Mucosa of descending colon (tissue), 3 donors: Measurements from ENCODE around the gene SYP. TPM values are rescaled to one million over a fixed set of nuclear protein-coding genes. Genes with fewer than 3 reads are reported as not detected.
A peak's percentile ranks its signal among the peaks of the same experiment; 100 is the strongest.

ENCODE experiments used
- ATAC-seq: fragments of 200-7000 bp; cut with Tn5 transposase; one replicate; pipeline ENCODE4 v1.9.1; 2020; ENCODE audit warnings: mild to moderate bottlenecking, moderate library complexity
- DNase-seq, 3 donors: peaks; one replicate each; pipeline ENCODE4 v3.0.0-alpha.2; 2020
- H3K36me3 ChIP-seq: fragments of 200-600 bp; one replicate; pipeline ENCODE4 v1.8.0; 2021; ENCODE audit warnings: low read depth, mild to moderate bottlenecking
- H3K4me1 ChIP-seq: fragments of 200-600 bp; one replicate; pipeline ENCODE4 v1.8.0; 2021; ENCODE audit warnings: low read depth, mild to moderate bottlenecking
- H3K4me3 ChIP-seq: fragments of 200-600 bp; one replicate; pipeline ENCODE4 v1.8.0; 2021; ENCODE audit warnings: mild to moderate bottlenecking
- H3K9me3 ChIP-seq: fragments of 200-600 bp; one replicate; pipeline ENCODE4 v1.8.0; 2021; ENCODE audit warnings: mild to moderate bottlenecking
- intact Hi-C, 2 donors: fragments of 100-400 bp; cut with DNase I in 1 of 2; cut with micrococcal nuclease in 1 of 2; formaldehyde crosslinking; loops; one replicate each; pipeline versions ENCODE4 v1.11.0 to v1.11.1; 2022; cut with DNase I, micrococcal nuclease
- total RNA-seq, 3 donors: library from RNA; stranded (reverse); fragmentation: NEBNext Ultra II Directional in 2 of 3; extraction: Animal tissue kit (Norgen Biotek cat#: 25700) in 2 of 3; gene quantifications; one replicate each; pipeline versions ENCODE4 v1.2.1 to v1.2.4, GENCODE V29; 2021 to 2023
- TF ChIP-seq, protein P1 (sequence below): fragments of 200-600 bp; IDR thresholded peaks from one replicate; pipeline ENCODE4 v1.8.0; 2022; ENCODE audit warnings: antibody characterized with exemption, mild to moderate bottlenecking
- donor health status: DM: no; HTN: no; CAD: no; lungs with moderate emphysema.
- donor health status: DM: no; HTN: no; CAD: no.
- donor health status: DM: no; HTN: yes; CAD: no.

The SYP gene
- total RNA-seq, 3 donors from 2014 or later = 4.9 to 14.5 (median 12.2) TPM

DNA sequence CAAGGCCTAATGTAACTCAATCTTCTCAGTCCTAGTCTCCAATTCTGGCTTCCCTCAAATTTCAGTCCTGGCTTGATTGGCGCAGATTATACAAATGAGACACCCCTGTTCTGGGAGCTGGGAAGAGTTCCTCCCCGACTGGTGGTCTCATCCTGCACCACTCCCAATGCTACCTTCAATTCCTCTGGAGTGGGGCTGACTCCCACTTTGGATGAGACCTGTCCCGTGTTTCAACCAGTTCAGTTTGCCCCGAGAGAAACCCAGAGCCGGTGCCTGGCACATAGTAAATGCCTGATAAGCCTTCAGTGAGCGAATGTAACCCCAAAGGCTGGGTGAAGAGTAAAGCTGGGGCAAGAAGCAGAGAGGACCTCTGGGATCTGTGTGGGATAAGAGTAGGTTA is 4.0 kb upstream of the SYP start:
- intact Hi-C loops = no loop called here
- no peaks in the 10 kb centered on the region for H3K4me1 ChIP-seq
- H3K9me3 ChIP-seq = no peaks in the 10 kb centered on the region
- no peak for DNase-seq
- H3K36me3 ChIP-seq = no peaks in the 10 kb centered on the region
- TF ChIP-seq, protein P1, sequence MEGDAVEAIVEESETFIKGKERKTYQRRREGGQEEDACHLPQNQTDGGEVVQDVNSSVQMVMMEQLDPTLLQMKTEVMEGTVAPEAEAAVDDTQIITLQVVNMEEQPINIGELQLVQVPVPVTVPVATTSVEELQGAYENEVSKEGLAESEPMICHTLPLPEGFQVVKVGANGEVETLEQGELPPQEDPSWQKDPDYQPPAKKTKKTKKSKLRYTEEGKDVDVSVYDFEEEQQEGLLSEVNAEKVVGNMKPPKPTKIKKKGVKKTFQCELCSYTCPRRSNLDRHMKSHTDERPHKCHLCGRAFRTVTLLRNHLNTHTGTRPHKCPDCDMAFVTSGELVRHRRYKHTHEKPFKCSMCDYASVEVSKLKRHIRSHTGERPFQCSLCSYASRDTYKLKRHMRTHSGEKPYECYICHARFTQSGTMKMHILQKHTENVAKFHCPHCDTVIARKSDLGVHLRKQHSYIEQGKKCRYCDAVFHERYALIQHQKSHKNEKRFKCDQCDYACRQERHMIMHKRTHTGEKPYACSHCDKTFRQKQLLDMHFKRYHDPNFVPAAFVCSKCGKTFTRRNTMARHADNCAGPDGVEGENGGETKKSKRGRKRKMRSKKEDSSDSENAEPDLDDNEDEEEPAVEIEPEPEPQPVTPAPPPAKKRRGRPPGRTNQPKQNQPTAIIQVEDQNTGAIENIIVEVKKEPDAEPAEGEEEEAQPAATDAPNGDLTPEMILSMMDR = no peak
- no peak for ATAC-seq
- H3K4me3 ChIP-seq = no peak overlapping the region

DNA sequence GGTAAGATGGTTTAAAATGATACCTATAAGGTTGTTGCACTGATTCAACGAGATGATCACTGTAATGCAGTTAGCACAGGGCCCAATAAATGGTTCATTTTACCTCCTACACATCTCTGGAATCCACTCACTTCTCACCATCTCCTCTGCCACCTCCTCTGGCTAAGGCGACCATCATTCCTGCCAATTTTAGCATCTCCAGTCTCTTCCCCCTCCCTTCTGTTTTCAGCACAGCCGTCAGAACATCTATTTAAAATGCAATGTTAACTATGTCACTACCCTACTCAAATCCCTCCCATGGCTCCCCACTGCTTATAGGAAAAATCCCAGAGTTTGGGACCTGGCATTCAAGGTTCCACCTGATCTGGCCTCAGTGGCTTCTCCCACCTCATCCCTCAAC is 3.5 kb upstream of the SYP start:
- DNase-seq (no peak), ATAC-seq (no peak)
- Histone ChIP-seq H3K36me3 (no peaks in the 10 kb centered on the region), H3K4me1 (no peaks in the 10 kb centered on the region), H3K9me3 (no peaks in the 10 kb centered on the region), H3K4me3 (no peak overlapping the region)
- intact Hi-C loops = no loop called here
- TF ChIP-seq, protein P1 = no peak

DNA sequence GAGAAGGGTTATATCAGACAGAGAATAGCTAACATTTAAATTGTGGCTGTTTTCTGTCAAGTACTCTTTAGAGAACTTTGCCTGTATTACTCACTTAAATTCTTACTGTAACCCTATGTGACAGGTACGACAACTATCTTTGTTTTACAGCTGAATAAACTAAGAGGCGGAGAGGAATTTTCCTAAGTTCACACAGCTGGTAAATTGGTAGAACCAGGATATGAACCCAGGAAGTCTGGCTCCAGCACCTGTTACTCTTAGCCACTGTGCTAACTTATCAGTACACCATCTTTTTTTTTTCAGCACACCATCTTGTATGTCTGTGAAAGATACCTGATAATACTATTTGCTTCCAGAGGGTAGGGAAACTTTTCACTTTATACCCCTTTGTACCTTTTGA is 2.0 kb upstream of the SYP start:
- H3K9me3 ChIP-seq = no peaks in the 10 kb centered on the region
- TF ChIP-seq, protein P1 = no peak
- no peaks in the 10 kb centered on the region for H3K4me1 ChIP-seq
- DNase-seq (no peak), ATAC-seq (peak; percentile 40)
- no peak overlapping the region for H3K4me3 ChIP-seq
- H3K36me3 ChIP-seq = no peaks in the 10 kb centered on the region
- intact Hi-C loops = no loop called here

DNA sequence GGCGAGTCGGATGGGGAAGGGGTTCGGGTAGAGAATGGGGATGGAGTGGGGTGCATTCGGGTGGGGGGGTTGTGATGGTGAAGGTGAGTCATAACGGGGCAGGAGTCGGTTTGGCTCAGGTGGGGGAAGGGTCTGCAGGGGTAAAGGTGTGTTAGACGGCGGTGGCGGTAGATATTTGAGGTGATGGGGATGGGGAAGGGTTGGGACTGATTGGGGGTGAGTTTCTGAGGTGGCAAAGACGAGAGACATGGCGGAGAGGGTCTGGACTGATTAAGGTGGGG is 738 bp downstream of the SYP start:
- TF ChIP-seq, protein P1 = no peak
- no peak for DNase-seq
- intact Hi-C loops = no loop called here
- H3K4me1 ChIP-seq = no peaks in the 10 kb centered on the region
- H3K36me3 ChIP-seq = no peaks in the 10 kb centered on the region
- no peak for ATAC-seq
- H3K9me3 ChIP-seq = no peaks in the 10 kb centered on the region
- no peak overlapping the region for H3K4me3 ChIP-seq

DNA sequence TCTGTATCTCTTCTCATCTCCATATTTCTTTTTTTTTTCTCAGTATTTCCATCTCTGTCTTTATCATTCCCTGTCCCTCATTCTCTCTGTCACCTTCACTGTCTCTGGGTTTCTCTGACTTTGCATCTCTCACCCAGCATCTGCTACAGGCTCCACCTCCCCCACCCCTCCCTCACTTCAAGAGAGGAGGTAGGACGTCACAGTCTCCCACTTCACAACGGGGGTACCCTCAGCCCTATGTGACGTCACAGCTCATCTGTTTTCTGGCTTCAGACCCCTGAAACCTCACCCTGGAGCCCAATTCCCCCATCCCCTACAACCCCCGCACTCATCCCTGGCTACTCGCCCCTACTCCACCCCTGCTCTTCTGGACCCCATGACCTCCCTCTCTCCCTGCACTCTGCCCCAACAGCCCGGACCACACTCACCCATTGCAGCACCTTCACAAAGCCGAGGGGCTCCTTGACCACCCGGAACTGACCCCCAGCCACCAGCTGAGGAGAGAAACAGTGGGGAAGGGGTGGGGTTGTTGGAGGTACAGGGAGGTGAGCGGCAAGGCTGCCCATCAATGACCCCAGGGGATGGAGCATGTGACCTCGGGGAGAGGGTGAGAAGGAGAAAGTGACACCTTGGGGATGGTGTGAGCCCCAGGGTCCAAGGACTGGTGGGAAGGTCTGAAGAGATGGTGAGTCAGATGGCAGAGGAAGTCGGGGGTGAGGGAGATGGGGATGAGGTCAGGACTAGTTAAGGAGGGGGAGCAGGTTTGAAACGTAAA is 1.3 kb downstream of the SYP start:
- DNase-seq (no peak), ATAC-seq (no peak)
- Histone ChIP-seq H3K4me1 (no peaks in the 10 kb centered on the region), H3K4me3 (no peak overlapping the region), H3K9me3 (no peaks in the 10 kb centered on the region), H3K36me3 (no peaks in the 10 kb centered on the region)
- TF ChIP-seq, protein P1 = no peak
- intact Hi-C loops = no loop called here
